ENCODE results near the gene EEIG1.

- TF ChIP-seq POLR2A (IDR thresholded peaks at IDR 0.05; ENCODE audit: low read length) (no peak), GATA1 (IDR thresholded peaks at IDR 0.05; ENCODE audit: low read depth, low read length) (no peak)
Measured at GRCh38 chr9:127977009-127977883, 3.5 kb downstream of the EEIG1 start.

Measured in erythroblast (primary cell).